MM.1S (cell line): ENCODE data around the gene NBPF11.
A peak's percentile ranks its signal among the peaks of the same experiment; 100 is the strongest.
"Not testable (repeated sequence)": the region's sequence is repeated elsewhere in the genome, so short reads cannot be mapped to it uniquely, and the experiment has no call there.

Source experiments
- DNase-seq: peaks from one replicate; pipeline ENCODE4 v3.0.0-alpha.2; 2015
- H2AFZ ChIP-seq: fragments of 300-600 bp; sonication (generic); 2 replicates; pipeline ENCODE4 v1.6.0; 2016; ENCODE audit warnings: antibody characterized with exemption, low read length
- H3F3A ChIP-seq: fragments of 300-600 bp; sonication (generic); 2 replicates; pipeline ENCODE4 v1.6.1; 2016; ENCODE audit warnings: mild to moderate bottlenecking, antibody characterized with exemption, low read length, moderate library complexity, mixed read lengths; ENCODE audit not compliant: insufficient read depth
- H3K27ac ChIP-seq: fragments of 300-600 bp; sonication (generic); 2 replicates; pipeline ENCODE4 v1.5.1; 2016; ENCODE audit warnings: mild to moderate bottlenecking, low read length
- H3K27me3 ChIP-seq: fragments of 300-600 bp; sonication (generic); replicated peaks from 2 replicates; pipeline ENCODE4 v1.6.0; 2016; ENCODE audit warnings: low read length; ENCODE audit not compliant: insufficient read depth
- H3K36me3 ChIP-seq: fragments of 300-600 bp; sonication (generic); replicated peaks from 2 replicates; pipeline ENCODE4 v1.6.1; 2016; ENCODE audit warnings: mild to moderate bottlenecking, low read length, mixed read lengths; ENCODE audit not compliant: insufficient read depth
- H3K4me1 ChIP-seq: fragments of 300-600 bp; sonication (generic); 2 replicates; pipeline ENCODE4 v1.6.1; 2016; ENCODE audit warnings: low read length, mixed read lengths
- H3K4me2 ChIP-seq: fragments of 300-600 bp; sonication (generic); 2 replicates; pipeline ENCODE4 v1.6.0; 2016; ENCODE audit warnings: low read depth, low read length
- H3K4me3 ChIP-seq: fragments of 300-600 bp; sonication (generic); 2 replicates; pipeline ENCODE4 v1.5.1; 2016; ENCODE audit warnings: low read length, mixed read lengths
- H3K79me2 ChIP-seq: fragments of 300-600 bp; sonication (generic); 2 replicates; pipeline ENCODE4 v1.6.1; 2016; ENCODE audit warnings: mixed run types, low read length, mixed read lengths
- H3K9ac ChIP-seq: fragments of 300-600 bp; sonication (generic); 2 replicates; pipeline ENCODE4 v1.6.1; 2016; ENCODE audit warnings: low read length, mixed read lengths
- H3K9me2 ChIP-seq: fragments of 300-600 bp; sonication (generic); replicated peaks from 2 replicates; pipeline ENCODE4 v1.6.1; 2016; ENCODE audit warnings: mild to moderate bottlenecking, low read length, mixed read lengths; ENCODE audit not compliant: insufficient read depth
- H3K9me3 ChIP-seq: fragments of 300-600 bp; sonication (generic); replicated peaks from 2 replicates; pipeline ENCODE4 v1.6.1; 2016; ENCODE audit warnings: mild to moderate bottlenecking, low read length, mixed read lengths; ENCODE audit not compliant: insufficient read depth
- H4K20me1 ChIP-seq: fragments of 300-600 bp; sonication (generic); 2 replicates; pipeline ENCODE4 v1.6.1; 2016; ENCODE audit warnings: mild to moderate bottlenecking, low read length, moderate library complexity, mixed read lengths; ENCODE audit not compliant: insufficient read depth
- CTCF ChIP-seq: fragments of 300-600 bp; sonication (generic); IDR thresholded peaks from 2 replicates; pipeline ENCODE4 v1.5.1; 2016; ENCODE audit warnings: antibody characterized with exemption, low read length, mixed read lengths

Gene NBPF11

DNA sequence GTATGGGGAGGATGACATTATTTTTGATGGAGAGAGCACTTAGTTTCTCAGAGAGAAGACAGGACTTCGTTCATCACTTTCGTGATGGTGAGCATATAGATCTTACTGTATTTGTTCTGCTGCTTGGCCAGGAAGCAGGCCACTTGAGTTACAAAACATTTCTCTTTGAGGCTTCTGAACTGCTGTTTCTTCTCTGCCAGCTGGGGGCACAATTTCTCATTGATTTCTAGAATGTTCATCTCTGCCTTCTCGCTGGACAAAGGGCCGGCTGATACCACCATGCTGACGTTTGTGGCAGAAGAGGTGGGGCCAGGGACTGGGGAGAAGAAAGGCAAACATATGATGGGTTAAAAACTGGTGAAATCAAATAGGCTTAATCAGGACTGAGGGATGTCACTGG lies 31.7 kb downstream of the NBPF11 start:
- H3K27me3 ChIP-seq, H3K27ac ChIP-seq, H3K9me3 ChIP-seq, H3K9ac ChIP-seq, H3K36me3 ChIP-seq, H3K4me3 ChIP-seq, H3K4me1 ChIP-seq, H2AFZ ChIP-seq, H3F3A ChIP-seq, H3K79me2 ChIP-seq, H4K20me1 ChIP-seq, H3K4me2 ChIP-seq, H3K9me2 ChIP-seq, DNase-seq: not testable (repeated sequence)
- peak; percentile 10; the same call in 1 of the 2 replicates for TF ChIP-seq CTCF

DNA sequence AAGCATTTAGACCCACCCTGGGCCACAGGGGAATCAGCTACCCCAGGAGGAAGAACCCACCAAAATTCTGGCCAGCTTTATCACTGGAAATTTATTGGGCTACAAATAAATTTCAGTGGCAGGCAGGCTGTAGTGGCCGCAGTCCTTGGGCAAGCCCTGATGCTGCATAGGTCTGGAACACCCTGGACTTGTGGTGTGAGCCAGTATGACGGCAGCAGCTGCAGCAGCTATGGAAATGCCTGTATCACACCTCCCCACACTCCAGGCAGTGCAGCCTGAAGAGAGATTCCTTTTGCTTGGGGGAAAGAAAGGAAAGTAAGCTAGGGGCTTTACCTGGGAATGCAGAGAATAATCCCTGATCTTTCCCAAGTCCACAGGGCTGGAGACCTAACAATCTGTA lies 56.3 kb downstream of the NBPF11 start:
- not testable (repeated sequence) for H2AFZ ChIP-seq, H3K9me2 ChIP-seq, H4K20me1 ChIP-seq, H3K9me3 ChIP-seq, H3K4me3 ChIP-seq, H3F3A ChIP-seq, DNase-seq, H3K27ac ChIP-seq, H3K9ac ChIP-seq, H3K27me3 ChIP-seq, H3K4me1 ChIP-seq, H3K79me2 ChIP-seq, H3K36me3 ChIP-seq, H3K4me2 ChIP-seq

DNA sequence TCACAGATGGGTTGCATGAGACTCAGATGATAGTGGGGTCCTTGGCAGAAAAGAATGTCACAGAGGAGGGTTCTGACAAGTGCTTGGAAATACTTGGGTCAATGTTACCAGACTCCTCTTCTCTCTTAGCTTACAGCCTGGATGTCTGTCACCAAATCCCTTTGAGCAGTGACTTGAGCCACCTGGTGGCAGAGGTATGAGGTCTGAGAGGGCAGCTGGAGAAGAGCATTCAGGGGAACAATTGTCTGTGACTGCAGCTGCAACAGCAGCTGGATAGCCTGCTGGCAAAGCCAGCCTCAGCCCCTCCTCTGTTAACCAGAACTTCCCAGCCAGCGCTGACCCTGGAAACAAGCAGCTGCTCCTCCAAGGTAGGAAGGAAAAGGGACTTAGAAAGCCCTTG lies 65.9 kb downstream of the NBPF11 start:
- H4K20me1 ChIP-seq, H3K27ac ChIP-seq, H3F3A ChIP-seq, H3K79me2 ChIP-seq, H3K9me3 ChIP-seq, DNase-seq, H3K4me1 ChIP-seq, H3K27me3 ChIP-seq, H3K4me2 ChIP-seq, H3K9ac ChIP-seq, H3K36me3 ChIP-seq, H3K9me2 ChIP-seq, H3K4me3 ChIP-seq, H2AFZ ChIP-seq: not testable (repeated sequence)

DNA sequence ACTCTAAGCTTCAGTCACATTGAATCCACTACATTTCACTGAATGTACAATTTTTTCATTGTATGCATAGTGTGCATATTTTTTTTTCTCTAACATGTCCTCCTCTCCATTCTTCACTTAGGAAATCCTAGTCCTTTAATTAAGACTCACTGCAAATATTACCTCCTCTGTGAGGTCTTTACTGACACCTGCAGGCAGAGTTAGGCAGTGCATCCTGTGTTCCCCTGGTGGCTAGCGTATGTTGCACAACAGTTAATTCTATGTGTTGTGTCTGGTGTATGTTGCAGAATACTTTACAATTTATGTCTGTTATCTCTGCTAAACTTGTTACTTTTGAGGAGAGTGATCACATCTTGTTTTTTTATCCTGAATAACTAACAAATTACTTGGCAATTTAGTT lies 70.9 kb downstream of the NBPF11 start:
- H3K9ac ChIP-seq, H2AFZ ChIP-seq, H4K20me1 ChIP-seq, H3K27me3 ChIP-seq, H3K27ac ChIP-seq, H3K79me2 ChIP-seq, H3F3A ChIP-seq, H3K9me3 ChIP-seq, H3K4me1 ChIP-seq, DNase-seq, H3K9me2 ChIP-seq, H3K4me2 ChIP-seq, H3K36me3 ChIP-seq, H3K4me3 ChIP-seq: not testable (repeated sequence)

GRCh38 chr1:148078632-148079519 lies 73.2 kb downstream of the NBPF11 start:
- not testable (repeated sequence) for H3K27ac ChIP-seq, H3K36me3 ChIP-seq, H3K4me3 ChIP-seq, H3K79me2 ChIP-seq, H4K20me1 ChIP-seq, H3K9me2 ChIP-seq, H3K4me1 ChIP-seq, H3K4me2 ChIP-seq, H3K27me3 ChIP-seq, H3K9ac ChIP-seq, H3K9me3 ChIP-seq, DNase-seq, H2AFZ ChIP-seq, H3F3A ChIP-seq

- not testable (repeated sequence) for H3K4me2 ChIP-seq, H3K27me3 ChIP-seq, H4K20me1 ChIP-seq, H3F3A ChIP-seq, DNase-seq, H3K4me3 ChIP-seq, H3K4me1 ChIP-seq, H2AFZ ChIP-seq, H3K27ac ChIP-seq, H3K9me2 ChIP-seq, H3K9ac ChIP-seq, H3K79me2 ChIP-seq, H3K36me3 ChIP-seq, H3K9me3 ChIP-seq
Measured at GRCh38 chr1:148078090-148078489, 74.0 kb downstream of the NBPF11 start.

DNA sequence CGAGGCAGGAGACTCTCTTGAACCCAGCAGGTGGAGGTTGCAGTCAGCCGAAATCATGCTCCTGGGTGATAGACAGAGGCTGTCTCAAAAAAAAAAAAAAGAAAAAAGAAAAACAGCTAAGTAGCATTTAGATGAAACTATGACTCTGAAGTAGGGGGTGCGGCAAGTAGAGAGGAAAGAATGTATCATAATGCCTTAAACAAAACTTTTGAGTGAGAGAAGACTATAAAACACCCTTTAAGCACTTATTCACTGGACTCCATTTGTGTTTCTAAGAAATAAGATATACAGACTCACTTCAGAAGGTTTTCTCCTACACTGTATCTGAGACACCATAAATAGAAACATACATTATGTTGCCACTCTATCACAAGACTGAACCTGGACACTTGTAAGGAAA lies 74.6 kb downstream of the NBPF11 start:
- not testable (repeated sequence) for H3K9me2 ChIP-seq, H3K9ac ChIP-seq, DNase-seq, H3F3A ChIP-seq, H3K79me2 ChIP-seq, H3K9me3 ChIP-seq, H3K4me2 ChIP-seq, H3K4me1 ChIP-seq, H3K27ac ChIP-seq, H3K36me3 ChIP-seq, H2AFZ ChIP-seq, H4K20me1 ChIP-seq, H3K4me3 ChIP-seq, H3K27me3 ChIP-seq
